ENCODE measurements around the gene SH3PXD2A.
A peak's percentile ranks its signal among the peaks of the same experiment; 100 is the strongest.
"Not testable (repeated sequence)": the region's sequence is repeated elsewhere in the genome, so short reads cannot be mapped to it uniquely, and the experiment has no call there.

The SH3PXD2A gene

DNA sequence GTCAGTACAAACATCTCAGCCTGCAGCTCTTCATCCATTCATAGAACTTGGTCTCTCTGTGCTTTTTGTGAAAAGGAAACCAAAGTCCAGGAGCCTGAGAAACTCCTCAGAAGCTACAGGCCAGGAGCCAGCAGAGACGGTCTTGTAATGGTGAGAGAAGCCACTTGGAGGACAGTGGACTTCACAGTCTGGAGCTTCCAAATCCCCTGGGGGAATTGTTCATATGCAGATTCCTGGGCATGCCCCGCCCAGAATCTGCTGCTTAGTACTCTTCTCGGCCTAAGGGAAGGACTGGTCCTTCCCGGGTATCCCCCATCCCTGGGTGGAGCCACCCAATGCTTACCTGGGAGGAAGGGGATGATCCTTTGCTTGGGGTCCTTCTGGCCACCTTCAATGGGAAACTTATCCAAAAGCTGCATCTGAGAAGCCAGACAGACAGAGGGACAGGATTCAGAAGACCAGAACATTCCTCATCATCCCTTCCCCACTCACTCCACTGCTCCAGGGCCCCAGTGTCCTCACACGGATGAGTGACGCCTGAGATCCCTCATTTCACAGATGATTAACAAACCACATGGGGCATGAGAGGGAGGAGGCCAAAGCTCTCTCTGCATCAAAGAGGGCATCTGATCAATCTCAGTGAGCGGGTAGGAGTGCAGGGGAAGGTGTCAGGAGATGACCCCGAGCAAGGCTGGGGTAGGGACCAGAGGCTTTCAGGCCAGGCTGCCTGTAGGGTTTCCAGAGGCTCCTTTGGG, 88.4 kb downstream of the SH3PXD2A start:
- DNase-seq (ENCODE audit: low read depth in 2 of 2) = no peak

GRCh38 chr10:103765981-103766380, 89.4 kb downstream of the SH3PXD2A start:
- peak; percentile 39 to 42 for DNase-seq (ENCODE audit: low read depth in 2 of 2)

- no peak for DNase-seq (ENCODE audit: low read depth in 2 of 2)
These were observed 90.2 kb downstream of the SH3PXD2A start for GRCh38 chr10:103765168-103765567.

GRCh38 chr10:103764296-103765088, 90.9 kb downstream of the SH3PXD2A start:
- no peak for DNase-seq (ENCODE audit: low read depth in 2 of 2)

DNA sequence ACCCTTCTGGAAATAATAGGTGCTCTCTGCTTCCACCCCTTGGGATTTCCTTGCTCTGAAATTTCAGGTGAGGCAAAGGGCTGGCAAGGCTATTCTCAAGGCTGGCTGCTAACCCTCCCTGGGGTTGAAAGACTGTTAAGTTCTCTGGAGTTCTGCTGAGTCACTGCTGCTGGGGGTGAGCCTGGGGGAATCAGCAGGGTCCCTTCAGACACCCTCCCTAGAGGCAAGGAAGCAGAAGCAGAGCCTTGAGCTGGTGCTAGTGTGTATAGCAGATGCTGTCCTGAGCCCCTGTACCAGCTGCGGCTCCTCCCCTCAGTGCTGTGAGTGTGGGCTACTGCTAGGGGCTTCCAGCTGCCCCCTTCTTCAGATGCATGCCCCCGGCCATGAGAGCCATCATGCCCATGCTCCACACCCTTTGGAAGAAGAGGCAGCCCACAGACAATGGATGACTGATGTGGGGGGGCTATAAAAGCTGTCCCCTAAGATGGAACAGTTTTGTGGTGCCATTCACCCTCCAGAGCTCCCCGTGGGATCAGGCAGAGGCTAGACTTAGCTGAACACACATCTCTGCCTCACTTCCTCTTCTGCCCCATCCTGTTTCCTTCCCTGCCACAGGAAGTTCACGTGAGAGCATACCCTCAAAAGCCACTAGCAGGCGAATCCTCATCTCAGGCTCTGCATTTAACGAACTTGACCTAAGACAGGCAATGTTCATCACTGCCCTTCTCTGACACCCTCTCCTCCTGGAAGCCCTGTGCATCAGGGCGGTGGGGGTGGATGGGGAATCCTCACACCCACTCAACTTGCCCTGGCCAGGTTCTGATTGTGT, 91.8 kb downstream of the SH3PXD2A start:
- DNase-seq (ENCODE audit: low read depth in 2 of 2) = no peak

GRCh38 chr10:103762916-103763315, 92.5 kb downstream of the SH3PXD2A start:
- DNase-seq (ENCODE audit: low read depth in 2 of 2) = no peak

DNA sequence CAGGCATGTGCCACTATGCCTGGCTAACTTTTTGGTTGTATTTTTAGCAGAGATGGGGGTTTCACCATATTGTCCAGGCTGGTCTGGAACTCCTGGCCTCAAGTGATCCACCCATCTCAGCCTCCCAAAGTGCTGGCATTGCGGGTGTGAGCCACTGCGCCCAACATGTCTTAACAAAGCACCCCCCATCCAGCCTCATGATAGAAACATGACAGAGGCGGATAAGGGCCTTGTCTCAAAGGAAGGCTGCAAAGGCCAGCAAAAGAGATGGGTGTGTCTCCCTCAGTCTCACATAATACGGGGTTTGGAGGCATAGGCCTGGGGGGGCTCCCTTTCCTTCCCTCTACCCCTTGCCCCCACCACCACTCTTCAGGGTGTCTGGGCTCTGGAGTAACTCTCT, 93.2 kb downstream of the SH3PXD2A start:
- no peak for DNase-seq (ENCODE audit: low read depth in 2 of 2)

GRCh38 chr10:103761075-103761920, 94.1 kb downstream of the SH3PXD2A start:
- DNase-seq (ENCODE audit: low read depth in 2 of 2) = no peak

- DNase-seq (ENCODE audit: low read depth in 2 of 2) = not testable (repeated sequence)
These were observed 95.1 kb downstream of the SH3PXD2A start for GRCh38 chr10:103760233-103760632.

GRCh38 chr10:103759100-103759781, 96.1 kb downstream of the SH3PXD2A start:
- DNase-seq (ENCODE audit: low read depth in 2 of 2) = no peak

GRCh38 chr10:103758294-103758681, 97.1 kb downstream of the SH3PXD2A start:
- no peak for DNase-seq (ENCODE audit: low read depth in 2 of 2)

- DNase-seq (ENCODE audit: low read depth in 2 of 2) = peak in 1 of 2 donors; percentile 46
These were observed 97.7 kb downstream of the SH3PXD2A start for GRCh38 chr10:103757531-103758293.

DNA sequence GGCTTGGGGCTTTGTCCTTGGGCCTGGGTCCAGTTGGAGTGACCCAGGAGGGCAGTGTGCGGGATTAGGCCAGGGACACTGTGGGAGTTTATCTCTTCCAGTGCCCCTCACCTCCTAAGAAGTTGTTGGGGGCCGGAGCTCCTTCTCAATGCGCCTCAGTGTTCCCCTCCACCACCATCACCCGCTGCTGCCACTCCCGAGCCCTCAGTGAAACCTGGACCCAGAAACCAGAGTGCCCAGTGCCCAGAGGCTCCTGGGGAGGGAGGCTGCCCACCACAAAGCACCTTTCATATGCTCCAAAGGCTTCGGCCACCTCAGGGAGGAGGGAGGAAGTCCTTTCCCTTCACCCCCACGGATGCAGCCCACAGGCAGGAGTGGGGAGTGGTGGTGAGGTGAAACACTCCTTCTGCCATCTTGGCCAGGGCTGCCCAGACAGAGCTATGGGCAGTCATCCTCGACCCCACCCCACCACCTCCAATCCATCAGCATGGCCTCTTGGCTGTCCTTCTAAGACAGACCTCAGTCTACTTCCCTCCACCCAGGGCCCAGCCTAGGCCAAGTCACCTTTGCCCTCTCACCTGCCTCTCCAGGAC, 99.0 kb downstream of the SH3PXD2A start:
- no peak for DNase-seq (ENCODE audit: low read depth in 2 of 2)

GRCh38 chr10:103752680-103753248, 102.6 kb downstream of the SH3PXD2A start:
- no peak for DNase-seq (ENCODE audit: low read depth in 2 of 2)

DNA sequence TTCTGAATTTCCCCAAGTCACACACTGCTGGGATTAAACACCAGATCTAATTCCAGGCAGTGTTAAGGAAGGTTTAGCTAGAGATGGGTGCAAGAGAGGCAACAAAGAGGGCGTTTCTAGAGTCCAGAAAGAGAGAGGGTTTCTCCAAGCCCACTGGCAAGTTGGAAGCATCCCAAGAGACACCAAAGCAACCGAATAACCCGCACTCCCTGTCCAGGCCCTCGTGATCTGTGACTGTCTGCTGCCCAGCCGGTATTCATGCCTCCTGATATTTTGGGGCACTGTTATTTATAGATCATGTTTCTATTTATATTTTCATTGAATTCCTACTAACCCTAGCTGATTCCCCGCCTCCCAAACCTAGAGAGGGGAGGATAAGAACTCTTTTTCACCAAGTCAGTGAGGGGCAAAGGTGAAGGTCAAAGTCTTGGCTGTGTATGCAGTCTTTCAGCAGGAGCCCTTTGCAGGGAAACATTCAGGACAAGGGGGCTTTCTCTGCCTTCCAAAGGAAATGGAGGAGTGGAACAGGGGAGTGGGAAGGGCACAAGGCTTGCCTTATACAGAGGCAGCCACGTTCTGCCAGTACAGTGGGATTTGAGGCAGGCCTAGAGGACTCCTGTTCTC, 103.6 kb downstream of the SH3PXD2A start:
- no peak for DNase-seq (ENCODE audit: low read depth in 2 of 2)

GRCh38 chr10:103750836-103751235, 104.5 kb downstream of the SH3PXD2A start:
- no peak for DNase-seq (ENCODE audit: low read depth in 2 of 2)

- DNase-seq (ENCODE audit: low read depth in 2 of 2) = no peak
These were observed 105.6 kb downstream of the SH3PXD2A start for GRCh38 chr10:103749779-103750178.

- no peak for DNase-seq (ENCODE audit: low read depth in 2 of 2)
These were observed 107.4 kb downstream of the SH3PXD2A start for GRCh38 chr10:103748020-103748419.

Measured in stimulated activated CD8-positive, alpha-beta memory T cell treated with anti-CD3 and anti-CD28 coated beads, Interleukin-15, amount 100 ng/mL, for 4 hours (primary cell).